Activated CD8-positive, alpha-beta T cell treated with anti-CD3 and anti-CD28 coated beads for 36 hours (primary cell): Measurements from ENCODE around the gene LSM14A. TPM values are rescaled to one million over a fixed set of nuclear protein-coding genes. Genes with fewer than 3 reads are reported as not detected.
A peak's percentile ranks its signal among the peaks of the same experiment; 100 is the strongest.
"Not testable (repeated sequence)": the region's sequence is repeated elsewhere in the genome, so short reads cannot be mapped to it uniquely, and the experiment has no call there.

Experiments used
- ATAC-seq: fragments of 200-7000 bp; cut with Tn5 transposase; one replicate; pipeline ENCODE4 v1.10.0; 2021; ENCODE audit warnings: mild to moderate bottlenecking, moderate library complexity
- CTCF ChIA-PET: fragments of 350-600 bp; sonication (Branson Sonifier 250); formaldehyde crosslinking; loops from one replicate; lab custom pipeline; 2021; ENCODE audit warnings: antibody characterized with exemption; lab: Charles Lee
- POLR2A ChIA-PET: fragments of 350-600 bp; sonication (Branson Sonifier 250); formaldehyde crosslinking; loops from one replicate; lab custom pipeline; 2021; ENCODE audit warnings: antibody characterized with exemption; lab: Charles Lee
- DNase-seq: peaks from one replicate; pipeline ENCODE4 v3.0.0-alpha.2; 2020
- H3K27ac Mint-ChIP-seq: one replicate; pipeline ENCODE4 v1.8.0; 2021; ENCODE audit warnings: mild to moderate bottlenecking, mixed read lengths
- H3K27me3 Mint-ChIP-seq: one replicate; pipeline ENCODE4 v1.8.0; 2021; ENCODE audit warnings: mixed read lengths
- H3K36me3 Mint-ChIP-seq: one replicate; pipeline ENCODE4 v1.8.0; 2021; ENCODE audit warnings: low read depth, mixed read lengths
- H3K4me1 Mint-ChIP-seq: one replicate; pipeline ENCODE4 v1.8.0; 2021; ENCODE audit warnings: low read depth, mixed read lengths
- H3K4me3 Mint-ChIP-seq: one replicate; pipeline ENCODE4 v1.8.0; 2021; ENCODE audit warnings: mild to moderate bottlenecking, moderate library complexity, mixed read lengths
- H3K9me3 Mint-ChIP-seq: one replicate; pipeline ENCODE4 v1.8.0; 2021; ENCODE audit warnings: mixed read lengths
- intact Hi-C: fragments of 100-400 bp; cut with micrococcal nuclease; formaldehyde crosslinking; loops from one replicate; pipeline ENCODE4 v1.10.0; 2022
- total RNA-seq, 2 experiments: library from RNA; stranded (reverse); gene quantifications; one replicate each; pipeline ENCODE4 v1.2.3, GENCODE V29; 2021
- TF ChIP-seq, protein P1 (sequence below): fragments of 200-600 bp; IDR thresholded peaks from one replicate; pipeline ENCODE4 v1.8.0; 2022; ENCODE audit warnings: antibody characterized with exemption, mild to moderate bottlenecking

Gene LSM14A
- total RNA-seq, 2 experiments from 2014 or later, result 98.6 to 99.3 TPM

DNA sequence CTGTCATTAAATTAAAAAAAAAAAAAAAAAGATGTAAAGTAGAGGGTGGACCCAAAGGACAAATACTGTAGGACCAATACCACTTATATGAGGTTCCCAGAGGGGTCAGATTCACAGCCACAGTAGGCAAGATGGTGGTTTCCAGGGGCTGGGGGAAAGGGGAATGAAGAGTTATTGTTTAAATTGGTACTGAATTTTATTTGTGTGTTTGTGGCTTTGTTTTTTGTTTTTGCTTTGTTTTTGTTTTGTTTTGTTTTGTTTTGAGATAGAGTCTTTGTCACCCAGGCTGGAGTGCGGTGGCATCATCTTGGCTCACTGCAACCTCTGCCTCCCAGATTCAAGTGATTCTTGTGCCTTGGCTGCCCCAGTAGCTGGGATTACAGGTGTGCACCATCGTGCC is 17.9 kb upstream of the LSM14A start:
- Mint-ChIP-seq H3K4me3 (no peak overlapping the region), H3K27me3 (peaks cover 1% of the 10 kb centered on the region), H3K36me3 (no peaks in the 10 kb centered on the region), H3K9me3 (no peaks in the 10 kb centered on the region), H3K4me1 (no peaks in the 10 kb centered on the region), H3K27ac (no peak overlapping the region)
- TF ChIP-seq, protein P1, sequence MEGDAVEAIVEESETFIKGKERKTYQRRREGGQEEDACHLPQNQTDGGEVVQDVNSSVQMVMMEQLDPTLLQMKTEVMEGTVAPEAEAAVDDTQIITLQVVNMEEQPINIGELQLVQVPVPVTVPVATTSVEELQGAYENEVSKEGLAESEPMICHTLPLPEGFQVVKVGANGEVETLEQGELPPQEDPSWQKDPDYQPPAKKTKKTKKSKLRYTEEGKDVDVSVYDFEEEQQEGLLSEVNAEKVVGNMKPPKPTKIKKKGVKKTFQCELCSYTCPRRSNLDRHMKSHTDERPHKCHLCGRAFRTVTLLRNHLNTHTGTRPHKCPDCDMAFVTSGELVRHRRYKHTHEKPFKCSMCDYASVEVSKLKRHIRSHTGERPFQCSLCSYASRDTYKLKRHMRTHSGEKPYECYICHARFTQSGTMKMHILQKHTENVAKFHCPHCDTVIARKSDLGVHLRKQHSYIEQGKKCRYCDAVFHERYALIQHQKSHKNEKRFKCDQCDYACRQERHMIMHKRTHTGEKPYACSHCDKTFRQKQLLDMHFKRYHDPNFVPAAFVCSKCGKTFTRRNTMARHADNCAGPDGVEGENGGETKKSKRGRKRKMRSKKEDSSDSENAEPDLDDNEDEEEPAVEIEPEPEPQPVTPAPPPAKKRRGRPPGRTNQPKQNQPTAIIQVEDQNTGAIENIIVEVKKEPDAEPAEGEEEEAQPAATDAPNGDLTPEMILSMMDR, result no peak
- ChIA-PET POLR2A (interaction anchor here (0.6 kb wide), 1 partner anchor 8 kb away, joined by 3 read pairs; no protein-coding TSS in a partner anchor), CTCF (interaction anchor here (1.5 kb wide), 1 partner anchor 9 kb away, joined by 6 read pairs; no protein-coding TSS in a partner anchor)
- ATAC-seq (no peak), DNase-seq (no peak)
- intact Hi-C loops, result no loop called here

DNA sequence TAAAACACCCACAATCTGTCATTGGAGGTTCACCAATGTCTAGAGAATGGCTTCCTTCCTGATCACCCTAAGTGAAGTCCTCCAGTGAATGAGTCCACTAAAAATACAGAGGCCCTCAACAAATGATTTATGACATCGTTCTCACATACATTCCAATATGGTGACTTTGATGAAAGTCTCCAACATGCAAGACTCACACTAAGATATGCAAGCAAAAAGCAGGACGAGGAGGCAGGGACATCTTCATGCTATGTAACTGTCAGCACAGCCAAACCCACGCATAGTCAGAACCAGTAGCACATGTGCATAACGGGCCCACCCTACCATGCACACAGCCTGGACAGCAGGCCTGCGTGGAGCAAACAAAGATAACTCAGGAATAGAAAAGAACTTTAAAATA is 16.6 kb upstream of the LSM14A start:
- DNase-seq (no peak), ATAC-seq (no peak)
- Mint-ChIP-seq H3K36me3 (no peaks in the 10 kb centered on the region), H3K27me3 (peaks cover 1% of the 10 kb centered on the region), H3K4me1 (no peaks in the 10 kb centered on the region), H3K27ac (no peak overlapping the region), H3K4me3 (no peak overlapping the region), H3K9me3 (no peaks in the 10 kb centered on the region)
- CTCF ChIA-PET, result no interaction called here
- intact Hi-C loops, result no loop called here
- TF ChIP-seq, protein P1, result no peak
- POLR2A ChIA-PET, result no interaction called here

DNA sequence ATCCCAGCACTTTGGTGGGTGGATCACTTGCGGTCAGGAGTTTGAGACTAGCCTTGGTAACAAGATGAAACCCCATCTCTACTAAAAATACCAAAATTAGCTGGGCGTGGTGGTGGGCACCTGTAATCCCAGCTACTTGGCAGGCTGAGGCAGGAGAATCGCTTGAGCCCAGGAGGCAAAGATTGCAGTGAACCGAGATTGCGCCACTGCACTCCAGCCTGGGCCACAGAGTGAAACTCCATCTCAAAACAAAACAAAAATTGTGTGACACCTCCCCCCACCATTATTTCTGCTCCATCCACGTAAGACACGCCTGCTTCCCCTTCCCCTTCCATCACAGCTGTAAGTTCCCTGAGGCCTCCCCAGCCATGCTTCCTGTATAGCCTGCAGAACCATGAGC is 13.3 kb upstream of the LSM14A start:
- intact Hi-C loops, H3K27ac Mint-ChIP-seq, H3K27me3 Mint-ChIP-seq, ATAC-seq, DNase-seq, CTCF ChIA-PET, H3K4me3 Mint-ChIP-seq, H3K9me3 Mint-ChIP-seq, H3K36me3 Mint-ChIP-seq, H3K4me1 Mint-ChIP-seq: not testable (repeated sequence)
- POLR2A ChIA-PET, result interaction anchor here (0.9 kb wide), 1 partner anchor 12 kb away, joined by 4 read pairs; no protein-coding TSS in a partner anchor

DNA sequence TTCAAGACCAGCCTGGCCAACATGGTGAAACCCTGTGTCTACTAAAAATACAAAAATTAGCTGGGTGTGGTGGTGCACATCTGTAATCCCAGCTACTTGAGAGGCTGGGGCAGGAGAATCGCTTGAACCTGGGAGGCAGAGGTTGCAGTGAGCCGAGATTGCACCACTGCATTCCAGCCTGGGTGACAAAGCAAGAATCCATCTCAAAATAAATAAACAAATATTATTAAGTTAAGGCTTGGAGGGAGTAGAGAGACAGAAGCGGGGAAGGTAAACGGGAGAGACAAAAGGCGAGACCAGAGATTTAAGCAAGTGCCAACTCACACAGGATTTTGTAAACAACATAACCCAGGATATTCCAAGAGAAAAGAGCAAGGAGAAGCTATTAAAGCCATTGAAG is 12.8 kb upstream of the LSM14A start:
- ChIA-PET CTCF (interaction anchor here (1.6 kb wide), 1 partner anchor 14 kb away, joined by 3 read pairs; no protein-coding TSS in a partner anchor), POLR2A (interaction anchor here (0.8 kb wide), 1 partner anchor 78 kb away, joined by 3 read pairs; no protein-coding TSS in a partner anchor)
- H3K9me3 Mint-ChIP-seq, H3K27ac Mint-ChIP-seq, H3K4me3 Mint-ChIP-seq, H3K27me3 Mint-ChIP-seq, ATAC-seq, DNase-seq, H3K36me3 Mint-ChIP-seq, intact Hi-C loops, H3K4me1 Mint-ChIP-seq: not testable (repeated sequence)

DNA sequence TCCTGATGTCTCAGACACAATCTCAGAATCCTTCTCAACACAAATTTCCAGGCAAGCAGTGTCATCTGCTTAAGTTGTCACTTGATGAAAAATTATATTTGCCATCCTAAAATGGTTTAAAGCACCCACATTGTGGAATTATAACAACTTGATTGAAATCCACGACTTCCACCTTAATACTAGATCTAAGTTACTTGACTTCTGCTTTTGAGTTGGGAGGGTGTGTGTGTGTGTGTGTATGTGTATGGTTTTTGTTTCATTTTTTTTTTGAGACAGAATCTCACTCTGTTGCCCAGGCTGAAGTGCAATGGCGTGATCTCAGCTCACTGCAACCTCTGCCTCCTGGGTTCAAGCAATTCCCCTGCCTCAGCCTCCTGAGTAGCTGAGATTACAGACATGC is 10.4 kb upstream of the LSM14A start:
- H3K4me3 Mint-ChIP-seq, H3K27me3 Mint-ChIP-seq, H3K9me3 Mint-ChIP-seq, H3K27ac Mint-ChIP-seq, H3K4me1 Mint-ChIP-seq, intact Hi-C loops, DNase-seq, H3K36me3 Mint-ChIP-seq, ATAC-seq: not testable (repeated sequence)
- ChIA-PET CTCF (interaction anchor here (0.6 kb wide), 1 partner anchor 13 kb away, joined by 3 read pairs; no protein-coding TSS in a partner anchor), POLR2A (interaction anchor here (0.7 kb wide), 1 partner anchor 8 kb away, joined by 3 read pairs; no protein-coding TSS in a partner anchor)

DNA sequence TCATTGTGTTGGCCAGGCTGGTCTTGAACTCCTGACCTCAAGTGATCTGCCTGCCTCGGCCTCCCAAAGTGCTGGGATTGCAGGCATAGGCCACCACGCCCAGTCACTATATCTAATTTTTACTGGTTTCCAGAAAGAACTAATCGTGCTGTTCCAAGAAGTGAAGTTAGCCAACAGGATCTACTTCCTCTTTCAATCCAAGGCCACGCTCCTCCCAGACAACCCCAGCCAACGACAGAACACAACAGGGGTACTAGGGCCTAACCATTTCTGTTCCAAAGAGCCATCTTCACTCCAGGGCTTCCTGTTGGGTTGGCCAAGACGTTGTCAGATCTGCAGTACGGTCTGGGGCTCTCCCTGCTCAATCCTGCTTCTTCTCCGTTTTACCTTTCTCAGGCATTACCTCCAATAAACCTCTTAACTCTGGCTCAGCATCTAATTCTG is 7.0 kb upstream of the LSM14A start:
- no peak for ATAC-seq
- intact Hi-C loops, result no loop called here
- Mint-ChIP-seq H3K9me3 (no peaks in the 10 kb centered on the region), H3K27ac (no peak overlapping the region), H3K27me3 (no peaks in the 10 kb centered on the region), H3K4me1 (no peaks in the 10 kb centered on the region), H3K4me3 (no peak overlapping the region), H3K36me3 (no peaks in the 10 kb centered on the region)
- POLR2A ChIA-PET, result no interaction called here
- CTCF ChIA-PET, result no interaction called here
- no peak for DNase-seq
- TF ChIP-seq, protein P1, result no peak

DNA sequence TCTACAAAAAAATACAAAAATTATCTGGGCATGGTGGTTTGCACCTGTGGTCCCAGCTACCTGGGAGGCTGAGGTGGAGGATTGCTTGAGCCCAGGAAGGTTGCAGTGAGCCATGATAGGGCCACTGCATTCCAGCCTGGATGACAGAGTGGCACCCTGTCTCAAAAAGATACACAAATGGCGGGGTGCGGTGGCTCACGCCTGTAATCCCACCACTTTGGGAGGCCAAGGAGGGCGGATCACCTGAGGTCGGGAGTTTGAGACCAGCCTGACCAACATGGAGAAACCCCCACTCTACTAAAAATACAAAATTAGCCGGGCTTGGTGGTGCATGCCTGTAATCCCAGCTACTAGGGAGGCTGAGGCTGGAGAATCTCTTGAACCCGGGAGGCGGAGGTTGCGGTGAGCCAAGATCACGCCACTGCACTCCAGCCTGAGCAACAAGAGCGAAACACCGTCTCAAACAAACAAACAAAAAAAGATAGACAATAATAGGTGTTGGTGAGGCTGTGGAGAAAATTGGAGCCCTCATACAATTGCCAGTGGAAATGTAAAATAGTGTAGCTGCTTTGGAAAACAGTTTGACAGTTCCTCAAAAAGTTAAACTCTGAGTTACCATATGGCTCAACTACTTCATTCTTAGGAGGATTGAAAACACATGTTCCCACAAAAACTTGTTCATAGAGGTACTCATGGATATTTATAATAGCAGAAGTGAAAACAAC is 2.7 kb upstream of the LSM14A start:
- CTCF ChIA-PET, result interaction anchor here (1.4 to 1.6 kb wide), 2 partner anchors 24 to 49 kb away, joined by 4 to 5 read pairs; no protein-coding TSS in a partner anchor
- DNase-seq, H3K9me3 Mint-ChIP-seq, ATAC-seq, H3K27me3 Mint-ChIP-seq, H3K4me3 Mint-ChIP-seq, POLR2A ChIA-PET: not testable (repeated sequence)
- Mint-ChIP-seq H3K27ac (peak overlapping the region; percentile 20), H3K4me1 (peaks cover 15% of the 10 kb centered on the region), H3K36me3 (peaks cover 14% of the 10 kb centered on the region)
- intact Hi-C loops, result loop anchor here (5.0 kb wide), 2 partner anchors 53 to 263 kb away; no protein-coding TSS in a partner anchor
